Measurements from ENCODE around the gene ACACA. TPM values are rescaled to one million over a fixed set of nuclear protein-coding genes. Genes with fewer than 3 reads are reported as not detected.

ACACA gene
- total RNA-seq, 3 donors from 2014 or later (not counting 1 experiment from before 2014, with no cell fraction given): 22.9 to 23.9 (median 23.6) TPM

- no peaks in the 10 kb centered on the region for H3K9me3 Mint-ChIP-seq
- ATAC-seq (no peak), DNase-seq (no peak)
- no peaks in the 10 kb centered on the region for H3K9me3 ChIP-seq (ENCODE audit: control insufficient read depth, insufficient read depth, low read length)
- H3K27me3 Mint-ChIP-seq (ENCODE audit: low read depth in 2 of 2): peaks cover 8 to 17% of the 10 kb centered on the region in 2 donors
- H3K4me3 ChIP-seq (ENCODE audit: low read length): no peak overlapping the region
- H3K4me1 Mint-ChIP-seq: peaks cover 0 to 5% of the 10 kb centered on the region in 2 donors
- no peaks in the 10 kb centered on the region for H3K27me3 ChIP-seq (ENCODE audit: control insufficient read depth, insufficient read depth, low read length)
- no peaks in the 10 kb centered on the region for H3K36me3 ChIP-seq (ENCODE audit: control insufficient read depth, insufficient read depth, low read length)
- intact Hi-C loops (cut with micrococcal nuclease): no loop called here
- 88% methylated on average over 2 of the region's 3 CpGs for WGBS (ENCODE audit: insufficient coverage)
- H3K27ac Mint-ChIP-seq: no peak overlapping the region
- no peak overlapping the region for H3K4me3 Mint-ChIP-seq
- H3K36me3 Mint-ChIP-seq: no peaks in the 10 kb centered on the region
- TF ChIP-seq, protein P1, sequence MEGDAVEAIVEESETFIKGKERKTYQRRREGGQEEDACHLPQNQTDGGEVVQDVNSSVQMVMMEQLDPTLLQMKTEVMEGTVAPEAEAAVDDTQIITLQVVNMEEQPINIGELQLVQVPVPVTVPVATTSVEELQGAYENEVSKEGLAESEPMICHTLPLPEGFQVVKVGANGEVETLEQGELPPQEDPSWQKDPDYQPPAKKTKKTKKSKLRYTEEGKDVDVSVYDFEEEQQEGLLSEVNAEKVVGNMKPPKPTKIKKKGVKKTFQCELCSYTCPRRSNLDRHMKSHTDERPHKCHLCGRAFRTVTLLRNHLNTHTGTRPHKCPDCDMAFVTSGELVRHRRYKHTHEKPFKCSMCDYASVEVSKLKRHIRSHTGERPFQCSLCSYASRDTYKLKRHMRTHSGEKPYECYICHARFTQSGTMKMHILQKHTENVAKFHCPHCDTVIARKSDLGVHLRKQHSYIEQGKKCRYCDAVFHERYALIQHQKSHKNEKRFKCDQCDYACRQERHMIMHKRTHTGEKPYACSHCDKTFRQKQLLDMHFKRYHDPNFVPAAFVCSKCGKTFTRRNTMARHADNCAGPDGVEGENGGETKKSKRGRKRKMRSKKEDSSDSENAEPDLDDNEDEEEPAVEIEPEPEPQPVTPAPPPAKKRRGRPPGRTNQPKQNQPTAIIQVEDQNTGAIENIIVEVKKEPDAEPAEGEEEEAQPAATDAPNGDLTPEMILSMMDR (IDR thresholded peaks at IDR 0.05): no peak
- H3K27ac ChIP-seq (ENCODE audit: low read length): no peak overlapping the region
- H3K4me1 ChIP-seq (ENCODE audit: control insufficient read depth, insufficient read depth, low read length): no peaks in the 10 kb centered on the region
Measured at GRCh38 chr17:37069087-37069486, 337.5 kb downstream of the ACACA start.

DNA sequence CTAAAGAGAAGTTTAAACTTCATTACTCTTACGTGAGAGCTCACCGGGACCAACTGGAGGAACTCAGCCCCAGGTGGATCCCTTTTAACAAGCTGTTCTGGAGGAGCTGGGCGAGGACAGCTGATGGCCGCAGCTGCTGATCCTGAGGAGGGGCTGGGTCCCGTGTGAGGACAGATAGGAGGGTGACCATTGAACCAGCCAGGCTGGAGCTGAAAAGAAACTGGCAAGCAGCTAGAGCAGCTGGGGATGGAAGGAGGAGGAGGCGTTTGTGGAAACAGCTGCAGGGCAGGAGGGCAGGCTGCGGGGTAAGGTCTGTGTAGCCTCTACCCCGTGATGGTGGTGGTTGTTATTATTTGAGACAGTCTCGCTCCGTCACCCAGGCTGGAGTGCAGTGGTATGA lies 338.4 kb downstream of the ACACA start:
- Histone ChIP-seq H3K36me3 (ENCODE audit: control insufficient read depth, insufficient read depth, low read length) (no peaks in the 10 kb centered on the region), H3K4me1 (ENCODE audit: control insufficient read depth, insufficient read depth, low read length) (no peaks in the 10 kb centered on the region), H3K27me3 (ENCODE audit: control insufficient read depth, insufficient read depth, low read length) (no peaks in the 10 kb centered on the region), H3K27ac (ENCODE audit: low read length) (no peak overlapping the region), H3K4me3 (ENCODE audit: low read length) (no peak overlapping the region), H3K9me3 (ENCODE audit: control insufficient read depth, insufficient read depth, low read length) (no peaks in the 10 kb centered on the region)
- WGBS (ENCODE audit: insufficient coverage): 87% methylated on average over 10 of the region's 10 CpGs
- H3K4me1 Mint-ChIP-seq: peaks cover 0 to 5% of the 10 kb centered on the region in 2 donors
- intact Hi-C loops (cut with micrococcal nuclease): no loop called here
- H3K27me3 Mint-ChIP-seq (ENCODE audit: low read depth in 2 of 2): peaks cover 8 to 17% of the 10 kb centered on the region in 2 donors
- no peak for DNase-seq
- H3K27ac Mint-ChIP-seq: no peak overlapping the region
- no peak for ATAC-seq
- no peaks in the 10 kb centered on the region for H3K36me3 Mint-ChIP-seq
- no peaks in the 10 kb centered on the region for H3K9me3 Mint-ChIP-seq
- no peak overlapping the region for H3K4me3 Mint-ChIP-seq
- TF ChIP-seq, protein P1 (IDR thresholded peaks at IDR 0.05): no peak

GRCh38 chr17:37067555-37068111 lies 339.0 kb downstream of the ACACA start:
- Histone ChIP-seq H3K27me3 (ENCODE audit: control insufficient read depth, insufficient read depth, low read length) (no peaks in the 10 kb centered on the region), H3K9me3 (ENCODE audit: control insufficient read depth, insufficient read depth, low read length) (no peaks in the 10 kb centered on the region), H3K4me1 (ENCODE audit: control insufficient read depth, insufficient read depth, low read length) (no peaks in the 10 kb centered on the region), H3K36me3 (ENCODE audit: control insufficient read depth, insufficient read depth, low read length) (no peaks in the 10 kb centered on the region), H3K27ac (ENCODE audit: low read length) (no peak overlapping the region), H3K4me3 (ENCODE audit: low read length) (no peak overlapping the region)
- H3K9me3 Mint-ChIP-seq: no peaks in the 10 kb centered on the region
- ATAC-seq (no peak), DNase-seq (no peak)
- H3K27me3 Mint-ChIP-seq (ENCODE audit: low read depth in 2 of 2): peaks cover 8 to 17% of the 10 kb centered on the region in 2 donors
- TF ChIP-seq, protein P1 (IDR thresholded peaks at IDR 0.05): no peak
- H3K4me1 Mint-ChIP-seq: peaks cover 0 to 5% of the 10 kb centered on the region in 2 donors
- H3K4me3 Mint-ChIP-seq: no peak overlapping the region
- no peak overlapping the region for H3K27ac Mint-ChIP-seq
- H3K36me3 Mint-ChIP-seq: no peaks in the 10 kb centered on the region
- WGBS (ENCODE audit: insufficient coverage): 78% methylated on average over 13 of the region's 13 CpGs
- intact Hi-C loops (cut with micrococcal nuclease): no loop called here
